A549 (cell line): ENCODE results near the gene PRCP.

Experiments used
- BHLHE40 ChIP-seq: IDR thresholded peaks from 2 replicates; pipeline ENCODE4 v1.6.1; 2012; ENCODE audit warnings: low read depth, low read length, inconsistent platforms
- CTCF ChIP-seq: fragments of >200 bp; sonication (Bioruptor Twin); formaldehyde crosslinking; IDR thresholded peaks from 3 replicates; pipeline ENCODE4 v1.5.1; 2016
- MAX ChIP-seq: IDR thresholded peaks from 2 replicates; pipeline ENCODE4 v1.6.1; 2012
- MYC ChIP-seq: IDR thresholded peaks from 2 replicates; pipeline ENCODE4 v1.6.1; 2012; ENCODE audit warnings: mild to moderate bottlenecking, inconsistent platforms, low read length, improper control_type of control experiment, borderline replicate concordance
- POLR2A ChIP-seq: IDR thresholded peaks from 2 replicates; pipeline ENCODE4 v1.6.1; 2012; ENCODE audit warnings: mild to moderate bottlenecking, low read length
- REST ChIP-seq: fragments of 200-600 bp; sonication (generic); IDR thresholded peaks from 2 replicates; pipeline ENCODE4 v1.6.1; 2016; ENCODE audit warnings: antibody characterized with exemption, mild to moderate bottlenecking, moderate library complexity
- SMC3 ChIP-seq: fragments of >200 bp; sonication (Bioruptor Twin); formaldehyde crosslinking; IDR thresholded peaks from 3 replicates; pipeline ENCODE4 v1.6.1; 2018; ENCODE audit warnings: inconsistent platforms
- USF2 ChIP-seq: fragments of 450-650 bp; IDR thresholded peaks from 2 replicates; pipeline ENCODE4 v1.6.1; 2014; ENCODE audit warnings: antibody characterized with exemption
- ZFP36 ChIP-seq: fragments of 450-650 bp; IDR thresholded peaks from 2 replicates; pipeline ENCODE4 v1.6.1; 2014; ENCODE audit warnings: borderline replicate concordance; ENCODE audit not compliant: partially characterized antibody
- ZNF302 ChIP-seq: fragments of 250-450 bp; sonication (Bioruptor Pico); IDR thresholded peaks from 2 replicates; pipeline ENCODE4 v1.9.0; 2021; ENCODE audit warnings: inconsistent platforms, mild to moderate bottlenecking, moderate library complexity

- TF ChIP-seq REST (no peak), CTCF (peak; percentile 7; the same call in 1 of the 3 replicates), MYC (no peak), ZNF302 (CRISPR knock-in tag) (no peak), MAX (no peak), POLR2A (no peak), BHLHE40 (no peak), USF2 (no peak), ZFP36 (no peak), SMC3 (no peak)
Observed at GRCh38 chr11:82818409-82819043, 81.7 kb downstream of the PRCP start.
